ENCODE measurements around the gene ZBTB8A. TPM values are rescaled to one million over a fixed set of nuclear protein-coding genes. Genes with fewer than 3 reads are reported as not detected.

Gene ZBTB8A
- total and polyA plus RNA-seq, 10 of the 15 experiments (the other 5 are each of a cell fraction or from before 2014, with no cell fraction given), result 0.48 to 4.7 (median 2.4) TPM

- ChIA-PET SMC1A (ENCODE audit: uncharacterized antibody, unreplicated experiment) (no interaction called here), CTCF (interaction anchor here (1.1 kb wide), 1 partner anchor 306 kb away, joined by 3 read pairs; no protein-coding TSS in a partner anchor), RAD21 (ENCODE audit: unreplicated experiment) (interaction anchor here (0.6 kb wide), 1 partner anchor 69 kb away, joined by 3 read pairs; no protein-coding TSS in a partner anchor), POLR2A (no interaction called here)
- intact Hi-C loops (cut with micrococcal nuclease; ENCODE audit: unreplicated experiment) (no loop called here), in situ Hi-C loops (cut with MboI) (no loop called here)
- FAIRE-seq (no peak), DNase-seq (ENCODE audit: low read depth, low spot score) (no peak), ATAC-seq (no peak)
- Histone ChIP-seq H3K9ac (ENCODE audit: control insufficient read depth, insufficient read depth, low read length) (no peak overlapping the region), H3K27me3 (replicated peaks in 1 of 2; ENCODE audit: control insufficient read depth in 2 of 2, insufficient read depth in 2 of 2, low read length in 1 of 2) (no peaks in the 10 kb centered on the region), H3K36me3 (ENCODE audit: control insufficient read depth in 2 of 2, insufficient read depth in 2 of 2, low read length in 1 of 2) (no peaks in the 10 kb centered on the region), H3K9me3 (replicated peaks; ENCODE audit: control insufficient read depth, insufficient read depth, low read length) (no peaks in the 10 kb centered on the region), H4K20me1 (ENCODE audit: control insufficient read depth, insufficient read depth) (no peaks in the 10 kb centered on the region), H3K4me1 (ENCODE audit: control insufficient read depth, insufficient read depth, low read length) (no peaks in the 10 kb centered on the region), H3K4me3 (no peak overlapping the region), H3K79me2 (ENCODE audit: control insufficient read depth, insufficient read depth, low read length) (no peaks in the 10 kb centered on the region), H2AFZ (ENCODE audit: control insufficient read depth, low read depth, low read length) (no peak overlapping the region), H3K27ac (ENCODE audit: control insufficient read depth, insufficient read depth) (no peak overlapping the region), H3K4me2 (ENCODE audit: control insufficient read depth, insufficient read depth) (no peak overlapping the region)
- no TSS peak for BruUV-seq (replicated peaks)
- WGBS (ENCODE audit: insufficient coverage, insufficient replicate concordance, low lambda C conversion rate, missing lambda C conversion rate), result 25% methylated on average over 2 of the region's 2 CpGs
- TF ChIP-seq NKRF (conservative IDR thresholded peaks at IDR 0.05) (no peak), MEF2B (IDR thresholded peaks at IDR 0.05; ENCODE audit: partially characterized antibody, poor library complexity, severe bottlenecking) (no peak), PML (IDR thresholded peaks at IDR 0.05; ENCODE audit: low read length) (no peak), PAX8 (IDR thresholded peaks at IDR 0.05) (no peak), CBX5 (IDR thresholded peaks at IDR 0.05; ENCODE audit: low read depth) (no peak), PAX5 (IDR thresholded peaks at IDR 0.05; ENCODE audit: borderline replicate concordance, low read depth, low read length) (no peak), BACH1 (IDR thresholded peaks at IDR 0.05; ENCODE audit: borderline replicate concordance) (no peak), RAD21 (IDR thresholded peaks at IDR 0.05; ENCODE audit: insufficient read depth, low read depth, low read length) (no peak), NFIC (IDR thresholded peaks at IDR 0.05; ENCODE audit: low read depth, low read length) (no peak), ZNF217 (IDR thresholded peaks at IDR 0.05) (no peak), HDAC2 (IDR thresholded peaks at IDR 0.05) (no peak)
- TF ChIP-seq, protein P1, sequence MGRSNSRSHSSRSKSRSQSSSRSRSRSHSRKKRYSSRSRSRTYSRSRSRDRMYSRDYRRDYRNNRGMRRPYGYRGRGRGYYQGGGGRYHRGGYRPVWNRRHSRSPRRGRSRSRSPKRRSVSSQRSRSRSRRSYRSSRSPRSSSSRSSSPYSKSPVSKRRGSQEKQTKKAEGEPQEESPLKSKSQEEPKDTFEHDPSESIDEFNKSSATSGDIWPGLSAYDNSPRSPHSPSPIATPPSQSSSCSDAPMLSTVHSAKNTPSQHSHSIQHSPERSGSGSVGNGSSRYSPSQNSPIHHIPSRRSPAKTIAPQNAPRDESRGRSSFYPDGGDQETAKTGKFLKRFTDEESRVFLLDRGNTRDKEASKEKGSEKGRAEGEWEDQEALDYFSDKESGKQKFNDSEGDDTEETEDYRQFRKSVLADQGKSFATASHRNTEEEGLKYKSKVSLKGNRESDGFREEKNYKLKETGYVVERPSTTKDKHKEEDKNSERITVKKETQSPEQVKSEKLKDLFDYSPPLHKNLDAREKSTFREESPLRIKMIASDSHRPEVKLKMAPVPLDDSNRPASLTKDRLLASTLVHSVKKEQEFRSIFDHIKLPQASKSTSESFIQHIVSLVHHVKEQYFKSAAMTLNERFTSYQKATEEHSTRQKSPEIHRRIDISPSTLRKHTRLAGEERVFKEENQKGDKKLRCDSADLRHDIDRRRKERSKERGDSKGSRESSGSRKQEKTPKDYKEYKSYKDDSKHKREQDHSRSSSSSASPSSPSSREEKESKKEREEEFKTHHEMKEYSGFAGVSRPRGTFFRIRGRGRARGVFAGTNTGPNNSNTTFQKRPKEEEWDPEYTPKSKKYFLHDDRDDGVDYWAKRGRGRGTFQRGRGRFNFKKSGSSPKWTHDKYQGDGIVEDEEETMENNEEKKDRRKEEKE (IDR thresholded peaks at IDR 0.05), result no peak
- TF ChIP-seq, protein P2, sequence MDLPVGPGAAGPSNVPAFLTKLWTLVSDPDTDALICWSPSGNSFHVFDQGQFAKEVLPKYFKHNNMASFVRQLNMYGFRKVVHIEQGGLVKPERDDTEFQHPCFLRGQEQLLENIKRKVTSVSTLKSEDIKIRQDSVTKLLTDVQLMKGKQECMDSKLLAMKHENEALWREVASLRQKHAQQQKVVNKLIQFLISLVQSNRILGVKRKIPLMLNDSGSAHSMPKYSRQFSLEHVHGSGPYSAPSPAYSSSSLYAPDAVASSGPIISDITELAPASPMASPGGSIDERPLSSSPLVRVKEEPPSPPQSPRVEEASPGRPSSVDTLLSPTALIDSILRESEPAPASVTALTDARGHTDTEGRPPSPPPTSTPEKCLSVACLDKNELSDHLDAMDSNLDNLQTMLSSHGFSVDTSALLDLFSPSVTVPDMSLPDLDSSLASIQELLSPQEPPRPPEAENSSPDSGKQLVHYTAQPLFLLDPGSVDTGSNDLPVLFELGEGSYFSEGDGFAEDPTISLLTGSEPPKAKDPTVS (IDR thresholded peaks at IDR 0.05; ENCODE audit: low read depth, low read length), result no peak
Observed at GRCh38 chr1:32568929-32569328, 29.7 kb downstream of the ZBTB8A start.
